Measurements from ENCODE around the gene NBL1.

Gene NBL1

DNA sequence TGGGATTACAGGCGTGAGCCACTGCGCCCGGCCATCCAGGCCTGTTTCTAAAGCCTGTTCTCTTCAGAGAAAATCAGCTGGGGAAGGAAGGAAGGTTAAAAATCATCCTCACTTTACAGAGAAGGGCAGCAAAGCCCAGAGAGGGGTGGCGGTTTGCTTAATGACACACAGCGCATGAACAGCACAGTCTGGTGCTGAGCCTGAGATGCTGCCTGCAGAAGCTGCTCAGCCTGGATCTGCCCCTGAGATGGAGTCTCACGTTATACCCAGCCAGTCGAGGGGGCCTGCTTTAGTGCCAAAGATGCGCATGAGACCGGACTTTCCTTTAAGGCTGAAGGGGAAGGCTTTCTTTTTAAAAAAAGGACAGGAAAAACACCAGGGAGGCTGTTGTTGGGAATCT is 41.9 kb downstream of the NBL1 start:
- TF ChIP-seq, protein P1, sequence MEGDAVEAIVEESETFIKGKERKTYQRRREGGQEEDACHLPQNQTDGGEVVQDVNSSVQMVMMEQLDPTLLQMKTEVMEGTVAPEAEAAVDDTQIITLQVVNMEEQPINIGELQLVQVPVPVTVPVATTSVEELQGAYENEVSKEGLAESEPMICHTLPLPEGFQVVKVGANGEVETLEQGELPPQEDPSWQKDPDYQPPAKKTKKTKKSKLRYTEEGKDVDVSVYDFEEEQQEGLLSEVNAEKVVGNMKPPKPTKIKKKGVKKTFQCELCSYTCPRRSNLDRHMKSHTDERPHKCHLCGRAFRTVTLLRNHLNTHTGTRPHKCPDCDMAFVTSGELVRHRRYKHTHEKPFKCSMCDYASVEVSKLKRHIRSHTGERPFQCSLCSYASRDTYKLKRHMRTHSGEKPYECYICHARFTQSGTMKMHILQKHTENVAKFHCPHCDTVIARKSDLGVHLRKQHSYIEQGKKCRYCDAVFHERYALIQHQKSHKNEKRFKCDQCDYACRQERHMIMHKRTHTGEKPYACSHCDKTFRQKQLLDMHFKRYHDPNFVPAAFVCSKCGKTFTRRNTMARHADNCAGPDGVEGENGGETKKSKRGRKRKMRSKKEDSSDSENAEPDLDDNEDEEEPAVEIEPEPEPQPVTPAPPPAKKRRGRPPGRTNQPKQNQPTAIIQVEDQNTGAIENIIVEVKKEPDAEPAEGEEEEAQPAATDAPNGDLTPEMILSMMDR (conservative IDR thresholded peaks at IDR 0.05; ENCODE audit: low read depth) = no peak

GRCh38 chr1:19687414-19687813 is 43.3 kb downstream of the NBL1 start:
- DNase-seq (ENCODE audit: low spot score) = no peak
- POLR2A ChIA-PET (ENCODE audit: low non-redundant PET) = no interaction called here
- no peak overlapping the region for H3K27ac ChIP-seq
- CTCF ChIA-PET = no interaction called here
- TF ChIP-seq, protein P1 (conservative IDR thresholded peaks at IDR 0.05; ENCODE audit: low read depth) = no peak

More for the DNA sequence above, 41.9 kb downstream of the NBL1 start:
- no peak overlapping the region for H3K27ac ChIP-seq
- ChIA-PET CTCF (no interaction called here), POLR2A (ENCODE audit: low non-redundant PET) (no interaction called here)
- no peak for DNase-seq (ENCODE audit: low spot score)

DNA sequence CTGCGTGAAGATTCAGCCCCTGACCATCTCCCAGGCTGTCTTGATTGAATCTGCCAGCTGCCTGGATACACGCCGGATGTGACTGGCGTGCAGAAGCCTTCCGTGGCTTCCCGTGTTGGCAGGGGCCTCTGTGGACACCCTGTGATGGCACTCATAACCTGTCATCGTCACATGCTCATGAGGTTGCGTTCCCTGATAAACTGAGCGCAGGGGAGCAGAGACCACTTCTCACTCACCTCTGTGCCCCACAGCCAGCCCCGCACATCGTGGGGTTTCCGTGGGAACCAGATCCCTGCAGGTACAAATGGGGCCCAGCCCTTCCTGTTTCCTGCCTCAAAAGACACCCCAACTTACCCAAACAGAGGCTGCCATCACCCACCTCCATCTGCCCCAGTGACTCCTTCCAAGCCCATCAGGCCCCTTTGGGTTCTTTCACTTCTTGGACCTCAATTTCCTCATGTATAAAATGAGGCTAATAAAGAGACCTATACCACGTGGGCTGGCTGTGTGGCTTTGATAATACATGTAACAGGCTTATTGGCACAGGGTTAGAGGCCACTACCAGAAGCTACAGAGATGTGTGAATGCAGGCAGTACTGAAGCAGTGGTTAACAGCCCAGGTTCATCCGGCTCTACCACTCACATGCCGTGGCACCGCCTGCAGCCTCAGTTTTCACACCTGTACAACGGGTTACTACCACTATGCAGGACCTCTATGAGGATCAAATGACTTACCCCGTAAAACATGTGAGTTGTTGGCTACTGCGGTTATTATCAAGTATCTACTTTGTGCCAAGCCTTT is 44.1 kb downstream of the NBL1 start:
- no peak for DNase-seq (ENCODE audit: low spot score)
- TF ChIP-seq, protein P1 (conservative IDR thresholded peaks at IDR 0.05; ENCODE audit: low read depth) = no peak
- no peak overlapping the region for H3K27ac ChIP-seq
- ChIA-PET CTCF (no interaction called here), POLR2A (ENCODE audit: low non-redundant PET) (no interaction called here)

DNA sequence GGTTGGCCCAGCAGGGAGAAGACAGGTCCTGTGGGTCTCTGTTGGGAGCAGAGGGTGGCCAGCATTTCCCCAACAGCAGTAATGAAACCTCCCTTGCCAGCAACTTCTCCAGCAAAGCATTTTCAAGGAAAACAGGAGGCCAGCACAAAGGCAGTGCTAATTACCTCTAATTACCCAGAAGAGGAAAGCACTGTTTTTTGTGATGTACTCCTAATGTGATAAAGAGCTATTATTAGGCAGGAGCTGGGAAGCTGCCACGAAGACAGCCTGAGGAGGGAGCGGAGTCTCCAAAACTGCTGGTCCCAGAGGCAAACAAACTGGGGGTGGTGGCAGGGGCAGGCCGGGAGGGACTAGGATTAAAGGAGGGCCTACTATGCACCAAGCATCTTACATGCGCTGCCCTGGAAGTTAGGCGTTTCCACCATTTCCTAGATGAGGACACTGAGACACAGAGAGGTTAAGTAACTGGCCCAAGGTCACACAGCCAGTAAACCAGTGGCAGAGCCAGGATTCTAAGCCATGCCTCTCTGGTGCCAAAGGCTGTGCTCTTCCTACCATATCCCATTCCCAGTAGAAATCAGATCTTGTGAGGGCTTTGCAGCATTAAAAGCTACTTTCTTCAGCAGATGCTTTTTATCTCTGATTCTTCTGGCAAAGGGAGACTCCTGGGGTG is 45.1 kb downstream of the NBL1 start:
- POLR2A ChIA-PET (ENCODE audit: low non-redundant PET) = no interaction called here
- no peak overlapping the region for H3K27ac ChIP-seq
- DNase-seq (ENCODE audit: low spot score) = no peak
- TF ChIP-seq, protein P1 (conservative IDR thresholded peaks at IDR 0.05; ENCODE audit: low read depth) = no peak
- CTCF ChIA-PET = interaction anchor here (0.7 kb wide), 1 partner anchor 737 kb away, joined by 3 read pairs; no protein-coding TSS in a partner anchor

DNA sequence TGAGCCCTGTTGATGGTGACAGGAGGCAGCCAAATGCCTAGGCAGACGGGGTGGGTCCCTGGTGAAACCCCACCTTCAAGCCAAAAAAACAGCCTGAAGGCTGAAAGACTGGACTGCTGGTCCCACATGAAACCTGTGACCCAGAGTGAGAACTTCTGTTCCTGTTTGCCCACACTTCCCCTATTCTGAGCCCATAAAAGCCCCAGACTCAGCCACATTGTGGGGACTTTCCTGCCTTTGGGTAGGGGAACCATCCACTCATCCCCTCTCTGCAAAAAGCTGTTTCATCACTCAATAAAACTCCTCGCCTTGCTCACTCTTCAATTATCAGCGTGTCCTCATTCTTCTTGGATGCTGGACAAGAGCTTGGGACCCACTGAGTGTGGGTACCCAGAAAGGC is 45.7 kb downstream of the NBL1 start:
- no peak overlapping the region for H3K27ac ChIP-seq
- no peak for DNase-seq (ENCODE audit: low spot score)
- ChIA-PET CTCF (interaction anchor here (1.1 kb wide), 1 partner anchor 15 kb away, joined by 3 read pairs; no protein-coding TSS in a partner anchor), POLR2A (ENCODE audit: low non-redundant PET) (no interaction called here)
- TF ChIP-seq, protein P1 (conservative IDR thresholded peaks at IDR 0.05; ENCODE audit: low read depth) = no peak

DNA sequence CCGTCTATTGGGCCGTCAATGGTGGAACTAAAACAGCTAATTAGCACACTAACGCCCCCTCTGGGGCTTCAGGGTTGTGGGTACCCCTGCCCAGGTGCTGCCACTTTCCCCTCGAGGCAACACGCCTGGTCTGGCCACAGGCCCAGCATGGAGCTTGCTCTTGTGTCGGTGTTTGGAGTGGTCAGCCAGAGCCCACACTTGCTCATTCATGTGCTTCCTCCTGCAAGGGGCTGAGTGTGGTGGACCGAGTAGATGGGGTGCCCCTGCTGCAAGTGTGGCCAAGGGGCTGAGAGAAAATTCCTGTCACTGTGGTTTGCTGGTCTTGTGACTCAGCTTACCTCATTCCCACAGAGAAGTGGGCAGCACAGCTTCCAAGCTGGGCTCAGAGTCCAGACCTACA is 46.2 kb downstream of the NBL1 start:
- no peak for DNase-seq (ENCODE audit: low spot score)
- ChIA-PET POLR2A (ENCODE audit: low non-redundant PET) (no interaction called here), CTCF (interaction anchor here (0.6 to 1.1 kb wide), 2 partner anchors 14 to 785 kb away, joined by 3 to 4 read pairs; no protein-coding TSS in a partner anchor)
- TF ChIP-seq, protein P1 (conservative IDR thresholded peaks at IDR 0.05; ENCODE audit: low read depth) = no peak
- H3K27ac ChIP-seq = no peak overlapping the region
